Thyroid gland (tissue), 4 donors: ENCODE measurements around the gene ZNF19. TPM values are rescaled to one million over a fixed set of nuclear protein-coding genes. Genes with fewer than 3 reads are reported as not detected.
A peak's percentile ranks its signal among the peaks of the same experiment; 100 is the strongest.

Source experiments
- DNase-seq, 2 donors: peaks; one replicate each; pipeline ENCODE4 v3.0.0-alpha.2; 2019
- H3K27ac ChIP-seq, 3 donors: fragments of 200-600 bp; sonication (generic); 1 replicate in 2 of 3; 2 replicates in 1 of 3; pipeline ENCODE4 v1.5.1; 2016 to 2019; ENCODE audit warnings: mild to moderate bottlenecking in 1 of 3, moderate library complexity in 1 of 3
- H3K27me3 ChIP-seq: fragments of 200-600 bp; sonication (generic); one replicate; pipeline ENCODE4 v1.5.1; 2019
- H3K36me3 ChIP-seq, 2 donors: fragments of 200-600 bp; sonication (generic); one replicate each; pipeline ENCODE4 v1.5.1; 2016 to 2019
- H3K4me1 ChIP-seq, 2 donors: fragments of 200-600 bp; sonication (generic); one replicate each; pipeline ENCODE4 v1.5.1; 2017 to 2019
- H3K4me3 ChIP-seq, 3 donors: fragments of 200-600 bp; sonication (generic); replicated peaks in 1 of 3; 1 replicate in 2 of 3; 2 replicates in 1 of 3; pipeline ENCODE4 v1.5.1; 2016; ENCODE audit warnings: mild to moderate bottlenecking in 1 of 3
- H3K9me3 ChIP-seq: fragments of 200-600 bp; sonication (generic); one replicate; pipeline ENCODE4 v1.5.1; 2017
- POLR2A ChIP-seq, 2 donors: fragments of 450-650 bp; IDR thresholded peaks; one replicate each; pipeline ENCODE4 v1.6.1; 2017; ENCODE audit warnings: antibody characterized with exemption in 2 of 2, mild to moderate bottlenecking in 2 of 2, moderate library complexity in 1 of 2
- WGBS, 2 donors: methylation state at CpG; one replicate each; pipeline ENCODE4 v1.1.5; 2017; 5-methylcytosine and 5-hydroxymethylcytosine counted together
- intact Hi-C: fragments of 100-400 bp; cut with DNase I; formaldehyde crosslinking; loops from one replicate; pipeline ENCODE4 v1.15.1; 2023
- total RNA-seq, 4 donors: library from RNA; depleted of rRNA; stranded (reverse); fragments of >200 nt; gene quantifications; one replicate each; pipeline ENCODE4 v1.2.3, GENCODE V29; 2016
- TF ChIP-seq, protein P1 (sequence below), 6 experiments: fragments of 200-600 bp in 3 of 6; fragments of 450-650 bp in 3 of 6; sonication (generic) in 3 of 6; IDR thresholded peaks; one replicate each; pipeline ENCODE4 v1.5.1; 2016 to 2019; ENCODE audit warnings: antibody characterized with exemption in 6 of 6, mild to moderate bottlenecking in 2 of 6, inconsistent platforms in 1 of 6, moderate library complexity in 1 of 6

Gene ZNF19
- total RNA-seq, 4 donors from 2014 or later = 17.2 to 28.3 (median 24.0) TPM

DNA sequence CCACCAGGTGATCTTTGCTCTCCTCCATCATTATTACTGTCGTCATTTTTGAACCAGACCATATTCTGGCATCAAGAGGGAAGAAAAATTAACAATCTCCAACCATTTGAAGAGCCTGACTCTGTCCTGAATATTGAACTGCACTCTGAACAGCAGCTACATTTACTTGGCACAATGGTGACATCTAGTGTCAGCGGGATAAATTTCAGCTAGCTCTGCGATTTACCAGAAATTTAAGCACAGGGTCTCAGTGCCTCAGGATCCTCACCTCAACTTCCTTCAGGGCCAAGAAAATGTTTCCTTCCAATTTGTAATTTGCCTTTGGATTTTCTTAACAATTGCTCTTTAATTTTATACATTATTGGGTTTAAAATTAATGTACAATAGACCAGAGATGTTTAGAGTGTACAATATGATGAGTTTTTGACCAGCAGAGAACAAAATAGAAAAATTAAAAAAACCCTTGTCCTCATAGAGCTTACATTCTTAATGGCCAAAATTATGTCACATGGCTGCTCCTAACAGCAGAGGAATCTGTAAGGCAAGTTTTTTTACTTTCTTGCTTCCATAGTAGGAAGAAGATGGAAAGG lies 10.7 kb upstream of the ZNF19 start:
- Histone ChIP-seq H3K27me3 (no peaks in the 10 kb centered on the region), H3K4me3 (no peak overlapping the region), H3K4me1 (no peaks in the 10 kb centered on the region), H3K27ac (no peak overlapping the region), H3K9me3 (no peaks in the 10 kb centered on the region), H3K36me3 (no peaks in the 10 kb centered on the region)
- intact Hi-C loops = loop anchor here (5.0 kb wide), 1 partner anchor 88 kb away; no protein-coding TSS in a partner anchor
- whole genome bisulfite sequencing, 2 donors = 1 to 5% methylated on average over 3 of the region's 3 CpGs
- TF ChIP-seq, protein P1, sequence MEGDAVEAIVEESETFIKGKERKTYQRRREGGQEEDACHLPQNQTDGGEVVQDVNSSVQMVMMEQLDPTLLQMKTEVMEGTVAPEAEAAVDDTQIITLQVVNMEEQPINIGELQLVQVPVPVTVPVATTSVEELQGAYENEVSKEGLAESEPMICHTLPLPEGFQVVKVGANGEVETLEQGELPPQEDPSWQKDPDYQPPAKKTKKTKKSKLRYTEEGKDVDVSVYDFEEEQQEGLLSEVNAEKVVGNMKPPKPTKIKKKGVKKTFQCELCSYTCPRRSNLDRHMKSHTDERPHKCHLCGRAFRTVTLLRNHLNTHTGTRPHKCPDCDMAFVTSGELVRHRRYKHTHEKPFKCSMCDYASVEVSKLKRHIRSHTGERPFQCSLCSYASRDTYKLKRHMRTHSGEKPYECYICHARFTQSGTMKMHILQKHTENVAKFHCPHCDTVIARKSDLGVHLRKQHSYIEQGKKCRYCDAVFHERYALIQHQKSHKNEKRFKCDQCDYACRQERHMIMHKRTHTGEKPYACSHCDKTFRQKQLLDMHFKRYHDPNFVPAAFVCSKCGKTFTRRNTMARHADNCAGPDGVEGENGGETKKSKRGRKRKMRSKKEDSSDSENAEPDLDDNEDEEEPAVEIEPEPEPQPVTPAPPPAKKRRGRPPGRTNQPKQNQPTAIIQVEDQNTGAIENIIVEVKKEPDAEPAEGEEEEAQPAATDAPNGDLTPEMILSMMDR (IDR thresholded peaks at IDR 0.05) = peak; percentile 15 to 67 (median 49)
- TF ChIP-seq POLR2A (IDR thresholded peaks at IDR 0.05) = no peak
- peak; percentile 20 to 27 for DNase-seq

DNA sequence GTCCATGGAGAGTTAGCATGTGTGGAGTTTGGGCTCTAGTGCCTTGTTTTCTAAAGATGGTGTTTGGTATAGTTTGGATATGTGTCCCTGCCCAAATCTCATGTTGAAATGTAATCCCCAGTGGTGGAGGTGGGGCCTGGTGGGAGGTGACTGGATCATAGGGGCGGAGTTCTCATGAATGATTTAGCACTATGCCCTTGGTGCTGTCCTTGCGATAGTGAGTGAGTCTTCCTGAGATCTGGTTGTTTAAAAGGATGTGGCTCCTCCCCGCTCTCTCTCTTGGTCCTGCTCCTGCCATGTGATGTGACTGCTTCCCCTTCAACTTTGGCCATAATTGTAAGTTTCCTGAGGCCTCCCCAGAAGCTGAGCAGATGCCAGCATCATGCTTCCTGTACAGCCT lies 8.9 kb upstream of the ZNF19 start:
- Histone ChIP-seq H3K9me3 (no peaks in the 10 kb centered on the region), H3K4me1 (no peaks in the 10 kb centered on the region), H3K4me3 (no peak overlapping the region), H3K27ac (no peak overlapping the region), H3K27me3 (no peaks in the 10 kb centered on the region), H3K36me3 (no peaks in the 10 kb centered on the region)
- 85 to 97% methylated on average over 3 of the region's 3 CpGs for WGBS, 2 donors
- no peak for DNase-seq
- TF ChIP-seq POLR2A (IDR thresholded peaks at IDR 0.05) = no peak
- TF ChIP-seq, protein P1 (IDR thresholded peaks at IDR 0.05) = no peak
- intact Hi-C loops = no loop called here

DNA sequence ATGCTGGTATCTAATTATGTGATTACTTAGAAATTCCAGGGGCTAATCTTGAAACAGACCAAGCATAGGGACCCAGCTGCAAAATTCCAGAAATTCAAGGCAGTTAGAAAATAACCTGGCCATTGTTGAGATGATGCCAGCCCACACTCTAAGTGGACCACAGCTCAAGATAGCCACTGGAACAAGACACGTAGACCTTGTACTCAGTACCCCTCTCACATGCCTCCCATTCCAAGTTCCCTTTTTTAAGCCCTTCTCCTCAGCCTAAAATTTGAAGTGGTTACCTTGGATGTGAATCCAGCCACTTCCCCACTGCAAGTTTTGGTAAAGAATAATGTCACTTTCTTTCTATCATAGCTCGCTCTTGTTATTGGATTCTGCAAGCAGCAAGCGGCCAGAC lies 4.1 kb upstream of the ZNF19 start:
- Histone ChIP-seq H3K4me1 (no peaks in the 10 kb centered on the region), H3K27me3 (no peaks in the 10 kb centered on the region), H3K36me3 (no peaks in the 10 kb centered on the region), H3K27ac (no peak overlapping the region), H3K9me3 (no peaks in the 10 kb centered on the region), H3K4me3 (no peak overlapping the region)
- intact Hi-C loops = loop anchor here (5.0 kb wide), 1 partner anchor 41 kb away; no protein-coding TSS in a partner anchor
- no peak for DNase-seq
- TF ChIP-seq POLR2A (IDR thresholded peaks at IDR 0.05) = no peak
- TF ChIP-seq, protein P1 (IDR thresholded peaks at IDR 0.05) = no peak
- WGBS, 2 donors = 64 to 80% methylated on average over 3 of the region's 3 CpGs

DNA sequence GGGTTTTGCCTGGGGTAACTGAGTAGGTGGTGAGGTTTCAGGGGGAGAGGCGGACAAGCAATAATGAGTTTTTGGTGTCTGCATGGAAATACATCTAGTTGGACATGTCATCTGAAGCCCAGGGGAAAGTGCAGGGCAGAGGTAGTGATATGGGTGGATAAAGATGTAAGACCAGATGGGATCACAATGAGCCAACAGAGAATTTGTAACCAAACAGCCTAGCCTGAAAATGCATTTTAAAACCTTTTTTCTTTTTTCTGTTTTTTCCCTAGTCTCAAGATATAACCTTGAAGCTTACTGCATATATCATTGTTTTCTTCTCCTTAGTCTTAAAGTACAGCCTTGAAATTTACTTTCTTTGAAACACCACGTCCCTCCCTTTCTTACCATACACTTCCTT lies 3.7 kb upstream of the ZNF19 start:
- H3K36me3 ChIP-seq = no peaks in the 10 kb centered on the region
- no peaks in the 10 kb centered on the region for H3K9me3 ChIP-seq
- TF ChIP-seq, protein P1 (IDR thresholded peaks at IDR 0.05) = no peak
- no peak for TF ChIP-seq POLR2A (IDR thresholded peaks at IDR 0.05)
- no peaks in the 10 kb centered on the region for H3K4me1 ChIP-seq
- whole genome bisulfite sequencing, 2 donors = 87 to 90% methylated on average over 2 of the region's 2 CpGs
- no peaks in the 10 kb centered on the region for H3K27me3 ChIP-seq
- intact Hi-C loops = loop anchor here (5.0 kb wide), 1 partner anchor 40 kb away; no protein-coding TSS in a partner anchor
- DNase-seq = no peak
- H3K4me3 ChIP-seq = no peak overlapping the region
- H3K27ac ChIP-seq = no peak overlapping the region

DNA sequence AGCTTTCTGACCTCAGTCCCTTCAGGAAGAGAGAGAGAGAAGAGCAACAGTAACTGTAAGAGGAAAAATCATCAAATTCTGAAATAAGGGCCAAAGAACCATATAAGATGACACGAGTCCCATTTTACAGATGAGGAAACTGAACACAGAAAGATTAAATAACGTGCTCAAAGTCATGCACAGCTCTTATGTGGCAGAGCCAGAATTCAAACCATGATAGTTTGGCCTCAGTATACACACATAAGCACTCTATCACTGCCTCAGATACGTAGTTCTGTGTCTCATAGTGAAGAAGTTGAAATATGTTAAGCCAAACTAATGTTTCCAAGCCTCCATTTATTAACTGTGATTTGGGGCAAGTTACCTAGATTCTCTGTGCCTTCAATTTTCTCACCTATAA lies 1.9 kb upstream of the ZNF19 start:
- WGBS, 2 donors = 65 to 73% methylated on average over 3 of the region's 3 CpGs
- no peak for TF ChIP-seq POLR2A (IDR thresholded peaks at IDR 0.05)

More for the DNA sequence above, 1.9 kb upstream of the ZNF19 start:
- no peaks in the 10 kb centered on the region for H3K27me3 ChIP-seq
- no peak overlapping the region for H3K27ac ChIP-seq
- H3K4me1 ChIP-seq = no peaks in the 10 kb centered on the region
- H3K9me3 ChIP-seq = no peaks in the 10 kb centered on the region
- no peak for DNase-seq
- intact Hi-C loops = loop anchor here (5.0 kb wide), 1 partner anchor 39 kb away; no protein-coding TSS in a partner anchor
- H3K36me3 ChIP-seq = no peaks in the 10 kb centered on the region
- no peak overlapping the region for H3K4me3 ChIP-seq
